ENCODE data around the gene NDUFS2.

GRCh38 chr1:161259765-161260164, 57.6 kb downstream of the NDUFS2 start:
- no peak for TF ChIP-seq PPARA (CRISPR knock-in tag; IDR thresholded peaks at IDR 0.05; ENCODE audit: borderline replicate concordance)
- TF ChIP-seq ZNF8 (CRISPR knock-in tag; IDR thresholded peaks at IDR 0.05) = no peak
- TF ChIP-seq RARB (CRISPR knock-in tag; IDR thresholded peaks at IDR 0.05) = no peak
- no peak for TF ChIP-seq GLIS3 (CRISPR knock-in tag; IDR thresholded peaks at IDR 0.05)

Data from SK-N-SH treated with all-trans-retinoic acid at 6 μM for 48 hours (cell line).